Ascending aorta (tissue), 2 donors: ENCODE results near the gene KRTAP10-8. TPM values are rescaled to one million over a fixed set of nuclear protein-coding genes. Genes with fewer than 3 reads are reported as not detected.
"Not testable (repeated sequence)": the region's sequence is repeated elsewhere in the genome, so short reads cannot be mapped to it uniquely, and the experiment has no call there.

Experiments
- DNase-seq, 2 donors: peaks; one replicate each; pipeline ENCODE4 v3.0.0-alpha.2; 2019; ENCODE audit warnings: low spot score in 2 of 2
- H3K27ac ChIP-seq, 2 donors: fragments of 200-600 bp; sonication (generic); one replicate each; pipeline ENCODE4 v1.5.1; 2016 to 2017; ENCODE audit warnings: mild to moderate bottlenecking in 1 of 2
- H3K27me3 ChIP-seq: fragments of 200-600 bp; sonication (generic); one replicate; pipeline ENCODE4 v1.5.1; 2017
- H3K36me3 ChIP-seq, 2 donors: fragments of 200-600 bp; sonication (generic); one replicate each; pipeline ENCODE4 v1.5.1; 2016
- H3K4me1 ChIP-seq, 2 donors: fragments of 200-600 bp; sonication (generic); one replicate each; pipeline ENCODE4 v1.5.1; 2016 to 2017; ENCODE audit warnings: mild to moderate bottlenecking in 1 of 2
- H3K4me3 ChIP-seq, 2 donors: fragments of 200-600 bp; sonication (generic); one replicate each; pipeline ENCODE4 v1.5.1; 2016 to 2017; ENCODE audit warnings: mild to moderate bottlenecking in 1 of 2
- H3K9me3 ChIP-seq, 2 donors: fragments of 200-600 bp; sonication (generic); one replicate each; pipeline ENCODE4 v1.5.1; 2016
- CTCF ChIP-seq, 3 experiments: fragments of 200-600 bp in 2 of 3; fragments of 450-650 bp in 1 of 3; sonication (generic) in 2 of 3; IDR thresholded peaks; one replicate each; pipeline ENCODE4 v1.5.1; 2016 to 2019; ENCODE audit warnings: antibody characterized with exemption in 3 of 3, mild to moderate bottlenecking in 1 of 3, moderate library complexity in 1 of 3
- intact Hi-C: fragments of 100-400 bp; cut with DNase I; formaldehyde crosslinking; loops from one replicate; pipeline ENCODE4 v1.15.1; 2023
- total RNA-seq: library from RNA; depleted of rRNA; stranded (reverse); fragments of >200 nt; gene quantifications from one replicate; pipeline ENCODE4 v1.1.0, GENCODE V29; 2016

The KRTAP10-8 gene
- total RNA-seq, 1 donor from 2014 or later: not detected

GRCh38 chr21:44594406-44594916 is 17.4 kb upstream of the KRTAP10-8 start:
- no peak overlapping the region for H3K27ac ChIP-seq
- H3K36me3 ChIP-seq: no peaks in the 10 kb centered on the region
- DNase-seq: no peak
- no peaks in the 10 kb centered on the region for H3K27me3 ChIP-seq
- no peak overlapping the region for H3K4me3 ChIP-seq
- intact Hi-C loops: no loop called here
- no peaks in the 10 kb centered on the region for H3K9me3 ChIP-seq
- no peaks in the 10 kb centered on the region for H3K4me1 ChIP-seq
- no peak for TF ChIP-seq CTCF (IDR thresholded peaks at IDR 0.05)

GRCh38 chr21:44595524-44595923 is 16.4 kb upstream of the KRTAP10-8 start:
- no peak for TF ChIP-seq CTCF (IDR thresholded peaks at IDR 0.05)
- H3K36me3 ChIP-seq: no peaks in the 10 kb centered on the region
- intact Hi-C loops: no loop called here
- no peaks in the 10 kb centered on the region for H3K4me1 ChIP-seq
- no peak overlapping the region for H3K4me3 ChIP-seq
- no peak for DNase-seq
- H3K27me3 ChIP-seq: no peaks in the 10 kb centered on the region
- no peak overlapping the region for H3K27ac ChIP-seq
- no peaks in the 10 kb centered on the region for H3K9me3 ChIP-seq

GRCh38 chr21:44596068-44596725 is 15.7 kb upstream of the KRTAP10-8 start:
- Histone ChIP-seq H3K27ac (no peak overlapping the region), H3K27me3 (no peaks in the 10 kb centered on the region), H3K4me3 (no peak overlapping the region), H3K36me3 (no peaks in the 10 kb centered on the region), H3K9me3 (no peaks in the 10 kb centered on the region), H3K4me1 (no peaks in the 10 kb centered on the region)
- DNase-seq: no peak
- intact Hi-C loops: no loop called here
- TF ChIP-seq CTCF (IDR thresholded peaks at IDR 0.05): no peak

GRCh38 chr21:44598061-44598460 is 13.8 kb upstream of the KRTAP10-8 start:
- no peaks in the 10 kb centered on the region for H3K27me3 ChIP-seq
- intact Hi-C loops: no loop called here
- H3K36me3 ChIP-seq: no peaks in the 10 kb centered on the region
- TF ChIP-seq CTCF (IDR thresholded peaks at IDR 0.05): no peak
- H3K4me3 ChIP-seq: no peak overlapping the region
- no peaks in the 10 kb centered on the region for H3K9me3 ChIP-seq
- no peaks in the 10 kb centered on the region for H3K4me1 ChIP-seq
- H3K27ac ChIP-seq: no peak overlapping the region
- no peak for DNase-seq

GRCh38 chr21:44599264-44600029 is 12.4 kb upstream of the KRTAP10-8 start:
- no peak for TF ChIP-seq CTCF (IDR thresholded peaks at IDR 0.05)
- no peak overlapping the region for H3K27ac ChIP-seq
- H3K27me3 ChIP-seq: no peaks in the 10 kb centered on the region
- intact Hi-C loops: no loop called here
- H3K9me3 ChIP-seq: no peaks in the 10 kb centered on the region
- H3K4me3 ChIP-seq: no peak overlapping the region
- no peak for DNase-seq
- no peaks in the 10 kb centered on the region for H3K4me1 ChIP-seq
- no peaks in the 10 kb centered on the region for H3K36me3 ChIP-seq

GRCh38 chr21:44600118-44600978 is 11.5 kb upstream of the KRTAP10-8 start, which contains the start of gene KRTAP10-7:
Gene KRTAP10-7, plus strand, starts transcription at chr21:44600597. Its CDS starts 25 bp downstream, at chr21:44600622.
- H3K4me1 ChIP-seq, intact Hi-C loops, H3K9me3 ChIP-seq, DNase-seq, H3K27me3 ChIP-seq, H3K36me3 ChIP-seq, H3K27ac ChIP-seq, H3K4me3 ChIP-seq: not testable (repeated sequence)

- H3K27ac ChIP-seq, H3K4me3 ChIP-seq, DNase-seq, H3K9me3 ChIP-seq, H3K4me1 ChIP-seq, H3K36me3 ChIP-seq, H3K27me3 ChIP-seq, intact Hi-C loops: not testable (repeated sequence)
These were observed 10.8 kb upstream of the KRTAP10-8 start for GRCh38 chr21:44601091-44601490.
